GM21737 (cell line): ENCODE data around the gene JMJD6.
"Not testable (repeated sequence)": the region's sequence is repeated elsewhere in the genome, so short reads cannot be mapped to it uniquely, and the experiment has no call there.

Source experiments
- ATAC-seq: cut with Tn5 transposase; IDR thresholded peaks from one replicate; pipeline ENCODE4 v1.9.1; 2021; ENCODE audit warnings: mild to moderate bottlenecking, moderate library complexity; ENCODE audit not compliant: unreplicated experiment

JMJD6 gene

GRCh38 chr17:76700617-76701470 is 25.6 kb downstream of the JMJD6 start:
- no peak for ATAC-seq

GRCh38 chr17:76700270-76700616 is 26.2 kb downstream of the JMJD6 start:
- ATAC-seq: no peak

- ATAC-seq: not testable (repeated sequence)
Observed at GRCh38 chr17:76698466-76698977, 27.9 kb downstream of the JMJD6 start.

GRCh38 chr17:76697702-76698465 is 28.5 kb downstream of the JMJD6 start:
- no peak for ATAC-seq

GRCh38 chr17:76696763-76697701 is 29.4 kb downstream of the JMJD6 start:
- peak; percentile 73 for ATAC-seq

GRCh38 chr17:76695059-76695831 is 31.2 kb downstream of the JMJD6 start:
- ATAC-seq: no peak

- no peak for ATAC-seq
Observed at GRCh38 chr17:76691379-76692191, 34.8 kb downstream of the JMJD6 start.

- ATAC-seq: no peak
Observed at GRCh38 chr17:76690596-76691280, 35.7 kb downstream of the JMJD6 start.

- no peak for ATAC-seq
Observed at GRCh38 chr17:76689859-76690258, 36.5 kb downstream of the JMJD6 start.

- ATAC-seq: no peak
Observed at GRCh38 chr17:76688165-76688622, 38.2 kb downstream of the JMJD6 start.

GRCh38 chr17:76687298-76688164 is 38.9 kb downstream of the JMJD6 start:
- no peak for ATAC-seq

GRCh38 chr17:76686538-76687297 is 39.7 kb downstream of the JMJD6 start:
- no peak for ATAC-seq

- ATAC-seq: no peak
Observed at GRCh38 chr17:76685846-76686245, 40.6 kb downstream of the JMJD6 start.

GRCh38 chr17:76685366-76685765 is 41.0 kb downstream of the JMJD6 start:
- ATAC-seq: no peak

GRCh38 chr17:76684756-76685155 is 41.6 kb downstream of the JMJD6 start:
- ATAC-seq: no peak

- no peak for ATAC-seq
Observed at GRCh38 chr17:76683921-76684745, 42.3 kb downstream of the JMJD6 start.
